Measurements from ENCODE around the gene DNAI2. TPM values are rescaled to one million over a fixed set of nuclear protein-coding genes. Genes with fewer than 3 reads are reported as not detected.
A peak's percentile ranks its signal among the peaks of the same experiment; 100 is the strongest.

The DNAI2 gene
- total and polyA plus RNA-seq, 8 donors: 0.11 to 0.77 TPM; not detected in 6

GRCh38 chr17:74244548-74244947 lies 29.5 kb upstream of the DNAI2 start:
- no peaks in the 10 kb centered on the region for H3K27me3 ChIP-seq
- H3K36me3 ChIP-seq: no peaks in the 10 kb centered on the region
- DNase-seq (no peak), ATAC-seq (no peak), FAIRE-seq (no peak)
- H3K9me3 ChIP-seq: no peaks in the 10 kb centered on the region
- H3K4me1 ChIP-seq: no peaks in the 10 kb centered on the region
- TF ChIP-seq CTCF (IDR thresholded peaks at IDR 0.05): no peak
- 76 to 83% methylated on average over 6 of the region's 6 CpGs for WGBS, 2 donors
- H3K27ac ChIP-seq: no peak overlapping the region
- intact Hi-C loops (cut with DNase I): no loop called here
- H3K4me3 ChIP-seq: no peak overlapping the region

GRCh38 chr17:74245145-74245831 lies 28.7 kb upstream of the DNAI2 start:
- no peaks in the 10 kb centered on the region for H3K9me3 ChIP-seq
- H3K4me1 ChIP-seq: no peaks in the 10 kb centered on the region
- no peaks in the 10 kb centered on the region for H3K36me3 ChIP-seq
- DNase-seq (peak in 1 of 6 donors; percentile 24), FAIRE-seq (no peak), ATAC-seq (no peak)
- intact Hi-C loops (cut with DNase I): no loop called here
- H3K27ac ChIP-seq: no peak overlapping the region
- 84 to 91% methylated on average over 20 to 21 of the region's 21 CpGs for WGBS, 2 donors
- no peak overlapping the region for H3K4me3 ChIP-seq
- H3K27me3 ChIP-seq: no peaks in the 10 kb centered on the region
- no peak for TF ChIP-seq CTCF (IDR thresholded peaks at IDR 0.05)

- H3K27ac ChIP-seq: no peak overlapping the region
- no peaks in the 10 kb centered on the region for H3K36me3 ChIP-seq
- no peaks in the 10 kb centered on the region for H3K9me3 ChIP-seq
- H3K4me3 ChIP-seq: no peak overlapping the region
- no peak for TF ChIP-seq CTCF (IDR thresholded peaks at IDR 0.05)
- intact Hi-C loops (cut with DNase I): no loop called here
- DNase-seq (peak in 1 of 6 donors; percentile 29), ATAC-seq (peak in 2 of 4 donors; percentile 14 to 36), FAIRE-seq (no peak)
- no peaks in the 10 kb centered on the region for H3K27me3 ChIP-seq
- WGBS, 2 donors: 80 to 83% methylated on average over 5 of the region's 5 CpGs
- H3K4me1 ChIP-seq: no peaks in the 10 kb centered on the region
Observed at GRCh38 chr17:74245871-74246270, 28.2 kb upstream of the DNAI2 start.

GRCh38 chr17:74249590-74250270 lies 24.3 kb upstream of the DNAI2 start:
- DNase-seq: no peak
- H3K27me3 ChIP-seq: no peaks in the 10 kb centered on the region
- peak in 1 of 4 donors; percentile 27 for ATAC-seq
- no peaks in the 10 kb centered on the region for H3K4me1 ChIP-seq
- H3K9me3 ChIP-seq: no peaks in the 10 kb centered on the region
- 86 to 93% methylated on average over 14 to 17 of the region's 17 CpGs for WGBS, 2 donors
- H3K4me3 ChIP-seq: no peak overlapping the region
- no peaks in the 10 kb centered on the region for H3K36me3 ChIP-seq
- TF ChIP-seq CTCF (IDR thresholded peaks at IDR 0.05): no peak
- H3K27ac ChIP-seq: no peak overlapping the region
- intact Hi-C loops (cut with DNase I): no loop called here
- FAIRE-seq: no peak
